Stimulated activated CD4-positive, alpha-beta T cell treated with anti-CD3 and anti-CD28 coated beads, Interleukin-1b, Interleukin-23, amount 100 ng/mL, for 1 hour (primary cell): Measurements from ENCODE around the gene ATP13A1.

ENCODE experiments used
- DNase-seq, 2 donors: peaks; one replicate each; pipeline ENCODE4 v3.0.0-alpha.2; 2020; ENCODE audit warnings: low read depth in 2 of 2

The ATP13A1 gene

DNA sequence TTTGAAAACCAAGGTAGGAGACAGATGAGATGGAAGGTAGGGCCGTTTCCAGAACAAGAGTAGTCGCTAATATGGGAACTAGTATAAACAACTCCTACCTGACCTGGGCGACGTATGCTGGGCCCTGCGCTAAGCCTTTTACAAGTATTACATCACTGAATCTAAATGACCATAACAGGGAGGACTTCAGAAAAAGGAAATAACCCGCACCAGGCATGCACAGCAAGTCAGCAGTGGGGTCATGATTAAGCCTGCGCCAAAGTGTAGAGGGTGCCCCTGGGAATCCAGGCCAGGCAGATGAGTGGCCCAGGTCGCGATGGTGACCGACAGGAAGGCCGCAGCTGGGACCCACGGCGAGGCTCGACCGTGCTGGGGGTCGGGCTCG lies 613 bp downstream of the ATP13A1 start:
- no peak for DNase-seq

DNA sequence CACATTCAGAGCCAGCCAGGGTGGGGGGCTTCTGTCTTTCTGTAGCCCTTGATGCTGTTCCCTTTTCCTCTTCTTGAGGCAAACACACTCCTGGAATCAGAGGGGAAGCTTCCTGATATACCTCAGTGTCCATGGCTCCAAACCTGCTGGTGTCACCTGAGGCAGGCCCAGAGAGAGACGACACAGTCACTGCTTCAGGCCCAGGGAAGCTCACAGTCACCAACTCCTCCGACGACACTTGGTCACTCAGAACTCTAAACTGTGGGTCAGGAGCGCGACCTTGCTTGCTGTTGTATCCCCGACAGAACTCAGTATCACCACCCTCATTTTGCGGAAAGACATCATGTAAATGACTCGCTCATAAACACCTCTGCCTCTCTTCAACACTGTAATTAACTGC lies 1.1 kb downstream of the ATP13A1 start:
- no peak for DNase-seq

DNA sequence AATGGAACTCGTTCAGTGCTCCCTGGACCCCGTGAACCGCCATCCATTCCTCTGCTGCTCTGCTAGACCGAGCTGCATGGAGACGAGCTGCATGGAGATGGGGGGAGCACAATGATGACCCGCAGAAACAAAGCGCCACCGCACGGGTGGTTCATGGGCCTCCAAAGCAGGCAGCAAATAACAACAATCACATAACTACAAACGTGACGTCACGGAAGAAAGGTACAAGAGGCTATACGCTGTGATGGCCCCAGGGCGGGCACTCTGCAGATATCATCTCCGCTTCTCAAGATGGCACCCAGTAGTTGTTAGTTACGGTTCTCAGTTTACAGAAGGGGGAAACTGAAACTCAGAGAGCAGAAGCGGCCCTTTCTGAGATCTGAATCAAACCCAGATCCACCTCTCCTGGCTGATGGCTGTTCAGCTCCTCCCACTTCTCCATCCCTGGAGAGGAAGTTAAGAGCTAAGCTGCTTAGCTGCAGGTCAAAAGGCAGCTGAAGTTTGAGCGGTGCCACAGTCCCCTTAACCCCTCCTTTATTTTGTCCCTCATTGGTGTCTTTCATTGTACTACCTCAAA lies 1.7 kb downstream of the ATP13A1 start:
- DNase-seq: no peak

DNA sequence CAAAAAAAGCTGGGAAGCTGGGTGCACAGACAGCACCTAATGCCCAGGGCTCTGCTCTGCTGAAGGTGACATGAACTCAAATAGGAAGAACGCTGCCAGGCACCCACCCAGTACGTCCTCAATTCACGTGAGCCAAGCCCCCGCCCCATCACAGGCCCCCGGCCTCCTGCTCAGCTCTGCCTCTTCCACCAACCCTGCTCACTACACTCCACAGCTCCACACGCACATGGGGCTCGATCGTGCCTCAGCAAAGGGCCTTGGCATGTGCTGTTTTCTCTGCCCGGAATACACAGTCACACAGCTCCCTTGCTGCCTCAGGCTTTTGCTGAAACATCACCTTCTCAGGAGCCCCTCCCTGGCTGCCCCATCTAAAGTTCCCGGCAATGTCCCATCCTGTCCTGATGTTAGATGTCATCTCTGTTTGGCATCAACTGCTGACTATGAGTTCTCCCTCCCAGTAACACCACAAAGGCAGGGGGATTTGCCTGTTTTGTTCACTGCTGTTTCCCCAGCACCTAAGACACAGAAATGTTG lies 2.3 kb downstream of the ATP13A1 start:
- DNase-seq: no peak

DNA sequence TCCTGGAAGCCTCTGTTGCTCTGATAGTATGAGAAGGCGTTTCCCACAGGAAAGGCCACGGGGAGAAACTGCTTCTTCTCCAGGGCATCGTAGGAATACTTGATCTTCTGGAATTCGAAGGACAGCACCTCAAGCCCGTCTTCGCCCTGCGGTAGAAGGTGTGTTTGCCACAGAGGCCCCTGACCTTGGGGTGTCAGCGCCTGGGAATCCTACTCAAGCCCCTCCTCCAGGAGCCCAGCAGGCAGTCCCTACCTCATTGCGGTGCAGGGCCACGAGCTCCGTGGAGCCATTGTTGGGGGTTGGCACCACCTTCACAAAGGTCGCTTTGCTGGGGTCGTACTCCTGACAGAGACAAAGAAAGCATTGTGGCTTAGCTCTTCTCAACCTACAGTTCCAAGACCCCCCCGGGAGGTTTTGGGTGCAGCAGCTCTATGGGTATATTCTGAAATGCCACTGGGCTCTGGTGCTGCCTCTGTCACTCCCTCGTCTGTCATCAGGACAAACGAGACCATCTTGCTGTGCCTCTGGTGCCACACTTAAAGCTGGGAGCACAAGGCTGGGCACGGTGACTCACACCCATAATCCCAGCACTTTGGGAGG lies 3.7 kb downstream of the ATP13A1 start:
- no peak for DNase-seq

DNA sequence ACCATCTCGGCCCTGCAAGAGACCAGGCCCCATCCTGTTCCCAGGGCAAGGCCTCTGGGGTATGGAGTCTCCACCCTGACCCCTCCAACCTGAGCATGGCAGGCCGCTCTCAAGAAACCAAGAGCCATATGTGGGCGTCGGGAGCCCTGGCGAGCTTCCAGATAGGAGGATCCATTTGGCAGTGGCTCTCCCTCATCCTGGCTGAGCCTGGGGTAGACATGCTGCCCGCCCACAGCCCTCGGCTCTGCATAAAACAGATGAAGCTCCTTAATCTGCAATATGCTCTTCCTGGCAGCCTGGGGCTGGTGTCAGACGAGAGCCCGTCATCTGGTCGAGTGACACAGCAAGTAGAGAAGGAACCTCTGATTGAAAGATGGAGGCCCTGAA lies 6.1 kb downstream of the ATP13A1 start:
- no peak for DNase-seq

DNA sequence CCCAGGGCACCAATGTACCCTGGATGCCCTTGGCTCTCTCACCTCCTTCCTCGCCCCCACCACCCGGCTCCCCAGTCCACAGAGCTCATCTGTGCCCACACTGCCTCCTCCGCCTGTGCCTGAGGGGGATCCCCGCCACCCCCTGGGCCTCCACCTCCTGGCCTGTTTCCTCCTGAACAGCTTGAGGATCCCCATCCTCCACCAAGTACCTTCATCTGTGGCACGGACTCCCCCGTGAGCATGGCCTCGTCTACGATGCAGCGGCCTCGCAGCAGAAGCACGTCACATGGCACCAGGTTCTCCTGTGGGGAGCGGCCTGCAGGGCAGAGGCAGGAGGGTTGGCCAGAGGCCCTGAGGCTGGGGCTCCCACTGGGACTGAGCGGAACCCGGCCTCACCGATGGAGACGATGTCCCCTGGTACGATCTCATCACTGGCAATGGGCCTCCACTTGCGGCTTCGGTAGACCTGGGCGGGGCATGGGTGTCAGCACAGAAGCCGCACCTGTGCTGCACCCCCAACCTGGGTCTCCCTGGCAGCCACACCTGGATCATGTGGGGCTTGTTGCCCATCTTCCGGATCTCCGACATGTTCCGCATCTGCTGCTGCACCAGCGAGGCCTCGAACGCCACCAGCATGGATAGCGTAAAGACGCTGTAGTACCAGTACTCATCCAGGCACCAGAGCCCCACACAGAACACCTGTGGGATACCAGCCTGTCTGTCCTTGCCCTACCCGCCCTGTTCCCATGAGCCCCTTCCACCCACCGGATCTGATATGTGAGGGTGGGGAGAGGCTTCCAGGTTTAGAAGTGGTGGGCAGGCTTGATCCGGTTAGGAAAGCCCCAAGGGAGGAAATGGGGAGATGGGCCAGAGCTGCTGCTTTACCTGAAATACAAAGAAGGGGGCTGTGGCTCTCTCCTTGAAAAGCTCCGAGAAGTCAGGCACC lies 6.8 kb downstream of the ATP13A1 start:
- no peak for DNase-seq

DNA sequence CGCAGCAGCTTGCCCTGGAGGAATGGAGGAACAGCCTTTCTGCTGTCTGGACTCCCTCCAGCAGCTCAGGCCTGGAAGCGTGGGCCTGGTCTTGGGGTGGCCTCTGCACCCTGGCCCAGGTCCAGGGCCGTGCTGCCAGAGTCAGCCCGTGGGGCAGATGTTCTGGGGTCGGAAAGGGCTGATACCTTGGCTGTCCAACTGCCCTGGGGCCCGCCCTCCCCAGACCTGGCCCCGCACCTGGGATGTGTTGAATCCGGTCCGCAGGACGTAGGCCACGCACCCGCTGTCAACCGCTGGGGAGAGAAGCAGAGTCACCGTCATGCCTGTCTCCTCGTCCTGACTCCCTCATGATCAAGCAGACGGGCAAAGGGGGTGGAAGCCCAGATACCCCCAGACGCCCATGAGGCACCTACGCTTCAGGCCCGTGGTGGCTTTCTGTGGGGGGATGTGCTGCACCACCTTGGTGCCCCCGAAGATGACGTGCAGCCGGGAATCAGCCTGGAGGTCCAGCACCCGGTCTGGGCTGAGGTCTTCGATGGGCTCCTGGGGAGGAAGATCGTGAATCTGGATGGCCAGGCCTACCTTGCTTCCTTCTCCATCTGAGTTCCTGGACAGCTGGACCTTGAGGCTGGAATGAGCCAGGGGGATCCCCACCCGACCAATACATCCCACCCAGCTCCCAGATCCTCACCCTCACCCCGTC lies 7.7 kb downstream of the ATP13A1 start:
- no peak for DNase-seq

DNA sequence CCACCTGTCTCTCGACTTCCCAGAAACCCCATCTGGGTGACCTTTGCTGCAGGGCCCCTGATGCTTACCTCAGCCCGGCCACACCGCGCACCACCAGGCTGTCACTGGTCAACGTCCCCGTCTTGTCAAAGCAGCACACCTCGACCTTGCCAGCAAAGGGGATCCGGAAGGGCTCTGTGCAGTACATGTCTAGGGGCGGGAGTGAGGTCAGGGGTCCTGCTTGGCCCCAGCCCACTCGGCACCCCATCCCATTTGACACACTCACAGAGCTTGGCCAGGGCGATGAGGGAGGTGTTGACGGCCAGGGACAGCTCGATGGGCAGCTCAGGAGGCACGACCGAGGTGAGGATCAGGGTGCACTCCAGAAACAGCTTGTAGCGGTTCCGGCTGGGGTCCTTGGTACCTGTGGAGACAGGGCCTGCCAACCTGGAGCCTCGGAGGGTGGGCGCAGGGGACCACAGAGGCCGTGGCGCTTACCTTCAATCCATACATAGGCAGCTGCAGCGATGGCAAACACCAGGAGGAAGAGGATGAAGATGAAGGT lies 8.4 kb downstream of the ATP13A1 start:
- no peak for DNase-seq

DNA sequence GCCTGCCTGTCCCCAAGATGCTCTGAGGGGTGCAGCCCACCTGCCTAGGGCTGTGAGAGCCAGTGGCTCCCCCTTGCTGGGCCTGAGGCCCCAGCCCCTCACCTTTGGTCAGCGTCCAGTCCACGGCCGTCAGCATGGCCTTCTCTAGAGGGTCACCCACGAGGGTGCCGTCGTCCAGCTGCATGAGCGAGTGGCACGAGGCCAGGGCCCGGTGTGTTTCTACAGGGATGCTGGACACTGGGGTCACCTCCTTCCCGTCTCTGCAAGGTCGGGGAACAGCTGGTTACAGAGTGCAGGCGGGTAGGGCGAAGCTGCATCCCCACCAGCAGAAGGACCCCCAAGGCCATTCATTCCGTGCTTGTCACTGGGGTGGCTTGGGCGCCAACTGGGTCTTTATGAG lies 9.0 kb downstream of the ATP13A1 start:
- DNase-seq: no peak

DNA sequence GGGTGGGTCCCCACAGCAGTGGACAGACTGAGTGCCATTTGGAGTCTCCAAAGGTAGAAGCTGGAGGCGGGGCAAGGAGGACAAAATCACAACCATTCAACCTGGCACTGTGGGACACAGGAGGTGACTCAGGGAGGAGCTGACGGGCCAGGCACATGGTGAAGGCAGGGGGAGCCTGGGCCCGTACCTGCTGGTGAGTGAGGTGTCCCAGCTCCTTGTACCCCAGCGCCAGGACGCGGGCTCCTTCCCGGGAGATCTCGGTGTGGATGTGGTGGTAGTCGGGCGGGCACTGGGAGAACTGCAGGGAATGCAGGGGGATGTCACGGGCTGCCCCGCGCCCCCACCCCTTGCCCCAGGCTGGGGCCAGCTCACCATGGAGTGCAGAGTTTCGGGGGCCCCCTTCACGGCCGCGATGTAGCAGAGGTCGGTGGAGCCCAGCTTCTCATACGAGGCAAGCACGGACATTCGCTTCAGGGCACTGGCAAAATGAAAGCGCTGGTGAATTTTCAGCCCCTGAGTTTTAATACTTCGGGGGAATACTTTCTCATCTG lies 9.8 kb downstream of the ATP13A1 start:
- no peak for DNase-seq

DNA sequence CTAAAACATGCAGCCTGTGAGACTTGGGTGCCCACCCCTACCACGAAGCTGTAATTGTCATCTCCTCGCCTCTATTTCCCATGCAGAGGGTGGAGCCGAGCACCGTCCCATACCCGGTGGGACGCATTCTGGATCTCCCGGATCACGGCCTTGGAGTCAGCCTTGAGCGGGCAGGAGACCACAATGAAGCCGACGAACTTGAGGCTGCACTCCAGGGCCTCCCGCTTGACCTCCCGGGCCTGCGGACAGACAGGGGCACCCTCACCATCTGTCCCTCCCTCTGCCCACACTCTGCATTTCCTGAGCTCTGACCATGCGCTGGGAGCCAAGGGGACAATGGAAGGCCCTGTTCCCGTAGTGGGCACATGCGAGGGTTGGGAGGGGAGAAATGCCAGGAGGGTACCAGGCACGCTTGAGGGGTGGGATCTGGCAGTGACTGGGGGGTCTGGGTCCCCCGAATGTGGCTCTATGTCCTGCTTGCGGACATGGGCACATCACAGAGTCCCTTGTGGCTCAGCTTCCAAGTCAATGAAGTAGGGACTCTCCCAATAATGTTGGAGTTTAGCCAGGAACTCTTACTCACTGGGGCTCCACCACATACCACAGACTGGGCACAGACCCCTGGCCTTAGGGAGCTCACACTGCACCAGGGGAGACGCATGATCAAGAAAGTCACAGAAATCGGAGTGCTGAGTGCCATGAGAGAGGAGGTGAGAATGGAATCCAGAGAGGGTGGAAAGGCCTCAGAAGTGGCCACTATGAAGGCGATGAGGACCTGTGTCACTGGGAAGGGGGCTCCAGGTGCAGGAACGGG lies 10.8 kb downstream of the ATP13A1 start:
- DNase-seq: no peak

DNA sequence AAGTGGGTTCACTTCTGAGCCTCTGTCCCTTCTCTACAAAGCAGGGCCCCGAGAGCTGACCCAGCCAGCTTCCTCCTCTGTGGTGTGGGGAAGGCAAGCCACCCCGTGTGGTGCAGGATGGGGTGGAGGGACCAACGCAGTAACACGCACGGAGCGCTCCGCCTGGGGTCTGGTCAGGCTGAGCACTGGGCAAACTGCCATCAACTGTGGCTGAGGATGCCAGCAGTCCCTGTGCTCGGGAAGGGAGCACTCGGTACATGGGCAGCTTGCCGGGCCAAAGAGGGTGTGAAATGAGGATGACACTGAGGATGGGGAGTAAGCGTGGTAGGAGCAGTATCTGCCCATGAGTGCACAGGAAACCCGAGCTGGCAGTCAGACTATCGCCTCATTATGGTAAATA lies 12.4 kb downstream of the ATP13A1 start:
- DNase-seq: no peak

DNA sequence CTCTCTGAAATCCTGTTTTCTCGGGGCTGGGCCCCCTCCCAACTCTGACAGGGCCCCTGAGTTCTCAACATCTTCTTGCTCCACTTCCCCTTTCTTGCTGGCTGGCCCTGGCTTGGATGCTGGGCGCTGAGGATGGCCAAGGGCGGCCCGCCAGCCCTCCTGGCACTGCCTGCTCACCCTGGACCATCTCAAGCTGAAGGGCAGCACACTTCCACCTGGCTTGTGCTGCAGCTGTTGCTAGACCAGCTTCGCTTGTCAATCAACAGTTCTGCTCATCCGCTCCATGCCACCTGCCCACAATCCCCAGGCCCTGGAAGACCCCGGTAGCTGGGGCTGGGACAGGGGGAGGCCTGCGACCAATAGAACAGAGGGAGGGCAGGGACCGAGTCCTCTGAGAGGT lies 13.1 kb downstream of the ATP13A1 start:
- no peak for DNase-seq

DNA sequence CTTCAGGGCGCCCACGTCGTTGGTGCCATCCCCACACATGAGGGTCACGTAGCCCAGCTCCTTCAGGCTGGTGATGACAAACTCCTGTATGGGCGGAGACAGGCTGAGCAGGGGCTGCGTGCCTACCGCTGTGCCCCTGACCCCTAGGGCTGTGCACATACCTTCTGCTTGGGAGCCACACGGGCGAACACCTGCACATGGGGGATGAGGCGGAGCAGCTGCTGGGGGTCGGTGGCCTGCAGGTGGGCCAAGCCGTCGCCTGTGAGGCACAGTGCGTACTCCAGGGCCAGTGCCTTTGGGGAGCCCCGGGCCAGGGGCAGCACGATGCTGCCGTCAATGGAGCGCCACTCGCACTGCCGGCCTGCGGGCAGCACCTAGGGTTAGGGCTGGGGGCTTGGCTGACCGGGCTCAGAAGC lies 13.9 kb downstream of the ATP13A1 start:
- no peak for DNase-seq

DNA sequence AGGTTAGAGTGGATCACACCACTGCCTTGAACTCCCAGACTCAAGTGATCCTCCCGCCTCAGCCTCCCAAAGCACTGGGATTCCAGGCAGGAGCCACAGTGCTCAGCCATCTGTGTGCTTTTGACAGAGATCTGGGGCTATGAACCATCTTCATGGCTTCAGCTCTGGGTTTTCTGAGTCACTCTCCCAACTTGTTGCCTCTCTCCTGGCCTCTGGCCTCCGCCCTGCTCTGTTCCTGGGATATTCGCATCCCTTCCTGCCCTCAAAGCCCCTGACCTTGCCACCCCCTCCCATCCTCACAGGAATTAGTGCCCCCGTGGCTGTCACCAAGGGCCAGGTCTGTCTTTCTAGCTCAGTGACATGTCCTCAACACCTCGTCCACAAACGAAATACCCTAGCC lies 14.3 kb downstream of the ATP13A1 start:
- no peak for DNase-seq

DNA sequence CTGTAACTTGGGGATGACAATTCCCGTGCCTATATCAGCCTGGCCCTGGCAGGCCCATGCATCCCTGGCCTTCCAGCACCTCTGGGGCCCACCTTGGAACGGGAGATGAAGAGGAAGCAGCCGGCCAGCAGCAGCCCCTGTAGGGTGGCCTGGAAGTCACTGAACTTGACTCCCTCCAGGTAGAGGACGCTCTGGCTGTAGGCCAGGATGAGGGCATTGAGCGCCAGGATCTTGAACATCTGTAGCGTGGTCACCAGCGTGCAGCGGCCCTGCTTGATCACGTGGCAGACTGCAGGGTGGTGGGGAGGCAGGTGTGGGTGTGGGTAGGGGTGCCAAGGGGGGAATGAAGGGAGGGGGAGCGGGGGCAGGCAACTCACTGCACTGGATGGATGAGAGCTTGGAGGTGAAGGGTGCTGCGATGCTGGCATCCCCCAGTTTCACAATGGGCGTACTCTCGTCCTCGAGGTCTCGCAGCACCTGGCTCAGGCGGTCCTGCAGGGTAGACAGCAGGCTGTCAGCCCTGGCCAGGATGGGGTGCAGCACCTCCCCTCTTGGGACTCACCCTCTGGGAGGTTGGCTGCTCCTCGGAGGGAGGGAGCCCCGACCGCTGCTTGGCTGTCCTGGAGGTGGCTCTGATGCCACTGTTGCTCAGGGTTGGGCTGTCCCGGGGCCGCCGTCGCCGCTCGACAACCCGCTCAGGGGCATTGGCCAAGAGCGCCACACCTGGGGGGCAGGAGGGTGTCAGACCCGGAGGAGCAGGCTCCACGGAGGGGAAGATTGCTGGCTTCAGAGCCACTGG lies 16.2 kb downstream of the ATP13A1 start:
- no peak for DNase-seq

DNA sequence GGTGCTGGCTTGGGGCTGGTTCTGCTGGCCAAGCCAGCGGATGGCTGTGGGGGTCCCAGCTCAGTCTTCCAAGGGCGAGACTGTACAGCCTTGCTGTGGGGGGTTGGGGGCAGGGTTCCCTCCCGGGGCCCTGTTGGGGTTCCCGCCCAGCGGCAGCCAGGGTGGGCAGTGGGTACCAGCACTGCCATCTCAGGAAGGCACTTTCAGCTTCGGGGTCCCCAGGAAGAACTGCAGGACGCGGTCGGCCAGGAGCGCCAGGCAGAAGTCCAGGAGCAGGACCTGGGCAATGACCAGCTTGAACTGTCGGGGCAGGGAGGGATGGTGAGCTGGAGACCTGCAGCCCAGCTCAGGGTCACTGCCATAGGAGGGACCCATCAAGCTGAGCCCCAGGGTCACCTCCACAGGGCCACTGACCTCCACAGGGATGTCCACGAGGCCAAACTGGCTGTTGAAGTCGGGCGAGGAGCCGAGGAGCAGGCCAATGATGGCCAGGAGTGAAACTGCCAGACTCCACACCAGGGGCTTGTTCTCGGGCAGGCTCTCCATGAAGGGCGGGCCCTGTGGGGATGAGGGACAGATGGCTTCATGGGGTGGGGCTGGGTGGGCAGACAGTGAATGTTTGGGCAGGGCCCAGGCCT lies 18.1 kb downstream of the ATP13A1 start:
- DNase-seq: no peak

DNA sequence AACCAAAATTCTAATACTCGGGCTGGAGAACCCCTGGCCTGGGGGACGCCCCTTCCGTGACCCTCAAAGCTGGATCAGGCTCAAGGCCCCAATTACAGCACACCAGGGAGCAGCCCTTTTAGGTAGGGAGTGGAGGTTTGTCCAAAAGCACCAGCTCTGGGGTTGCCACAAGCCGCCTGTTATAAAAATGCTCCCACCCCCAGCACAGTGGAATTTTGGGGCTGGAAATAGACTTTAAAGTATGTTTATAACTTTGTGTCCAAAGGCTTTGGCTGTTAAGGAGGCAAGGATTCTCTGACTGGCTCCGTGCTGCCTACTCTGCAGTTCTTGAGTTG lies 19.5 kb downstream of the ATP13A1 start:
- no peak for DNase-seq
